B cell (primary cell): ENCODE data around the gene SGCG. TPM values are rescaled to one million over a fixed set of nuclear protein-coding genes. Genes with fewer than 3 reads are reported as not detected.

Experiments
- ATAC-seq: fragments of 200-7000 bp; cut with Tn5 transposase; one replicate; pipeline ENCODE4 v1.10.0; 2021; ENCODE audit warnings: low read depth, mild to moderate bottlenecking, moderate number of reproducible peaks, moderate library complexity
- CTCF ChIA-PET: fragments of 350-600 bp; sonication (Branson Sonifier 250); formaldehyde crosslinking; loops from one replicate; lab custom pipeline; 2021; ENCODE audit warnings: antibody characterized with exemption, inconsistent platforms; lab: Charles Lee
- POLR2A ChIA-PET: fragments of 350-600 bp; sonication (Branson Sonifier 250); formaldehyde crosslinking; loops from one replicate; lab custom pipeline; 2021; ENCODE audit warnings: antibody characterized with exemption; lab: Charles Lee
- DNase-seq: peaks from one replicate; pipeline ENCODE4 v3.0.0; 2013
- H2AFZ ChIP-seq: 2 replicates; pipeline ENCODE4 v1.6.1; 2012; ENCODE audit warnings: mild to moderate bottlenecking, low read depth, low read length; ENCODE audit not compliant: insufficient read depth, poor library complexity, severe bottlenecking
- H3K27ac ChIP-seq, 2 donors: 1 replicate in 1 of 2; 2 replicates in 1 of 2; pipeline ENCODE4 v1.5.1; 2012 to 2013; ENCODE audit warnings: low read length in 2 of 2, mild to moderate bottlenecking in 2 of 2, moderate library complexity in 1 of 2
- H3K27me3 ChIP-seq, 4 experiments: fragments of 200-600 bp in 1 of 4; sonication (generic) in 1 of 4; replicated peaks in 1 of 4; 1 replicate in 2 of 4; 2 replicates in 2 of 4; pipeline versions ENCODE4 v1.6.1 to v1.7.0; 2013 to 2016; ENCODE audit warnings: low read length in 3 of 4, mild to moderate bottlenecking in 2 of 4, mixed read lengths in 1 of 4, moderate library complexity in 1 of 4; ENCODE audit not compliant: insufficient read depth in 4 of 4, control insufficient read depth in 3 of 4; ENCODE audit errors: control extremely low read depth in 1 of 4
- H3K36me3 ChIP-seq, 2 experiments: replicated peaks in 1 of 2; 1 replicate in 1 of 2; 2 replicates in 1 of 2; pipeline versions ENCODE4 v1.6.1 to v1.7.1; 2013; ENCODE audit warnings: low read length in 1 of 2; ENCODE audit not compliant: insufficient read depth in 2 of 2, control insufficient read depth in 1 of 2; ENCODE audit errors: control extremely low read depth in 1 of 2, extremely low read depth in 1 of 2
- H3K4me1 ChIP-seq, 2 donors: fragments of 200-600 bp in 1 of 2; sonication (generic) in 1 of 2; 1 replicate in 1 of 2; 2 replicates in 1 of 2; pipeline versions ENCODE4 v1.5.1 to v1.6.1; 2013 to 2017; ENCODE audit warnings: low read length in 2 of 2; ENCODE audit not compliant: control insufficient read depth in 2 of 2, insufficient read depth in 2 of 2
- H3K4me2 ChIP-seq: replicated peaks from 2 replicates; pipeline ENCODE3; 2012; ENCODE audit warnings: mild to moderate bottlenecking, low read depth, low read length; ENCODE audit not compliant: poor library complexity, severe bottlenecking
- H3K4me3 ChIP-seq, 5 experiments: fragments of 200-600 bp in 1 of 5; sonication (generic) in 1 of 5; 1 replicate in 3 of 5; 2 replicates in 2 of 5; pipeline versions ENCODE4 v1.5.1 to v1.7.0; 2011 to 2016; ENCODE audit warnings: low read length in 4 of 5, mild to moderate bottlenecking in 4 of 5, low read depth in 2 of 5, control low read depth in 1 of 5, moderate library complexity in 1 of 5; ENCODE audit not compliant: insufficient read depth in 1 of 5; ENCODE audit errors: control extremely low read depth in 1 of 5, extremely low read depth in 1 of 5
- H3K79me2 ChIP-seq: fragments of 200-600 bp; sonication (generic); one replicate; pipeline ENCODE4 v1.6.0; 2016; ENCODE audit warnings: low read length; ENCODE audit not compliant: control insufficient read depth, insufficient read depth
- H3K9ac ChIP-seq: fragments of 200-600 bp; sonication (generic); 2 replicates; pipeline ENCODE4 v1.6.1; 2017; ENCODE audit warnings: mild to moderate bottlenecking, low read length, moderate library complexity
- H3K9me3 ChIP-seq, 3 donors: one replicate each; pipeline versions ENCODE4 v1.6.1 to v1.7.1; 2013; ENCODE audit warnings: low read length in 2 of 3; ENCODE audit not compliant: control insufficient read depth in 2 of 3, insufficient read depth in 1 of 3; ENCODE audit errors: control extremely low read depth in 1 of 3
- H4K20me1 ChIP-seq: 2 replicates; pipeline ENCODE4 v1.6.0; 2012; ENCODE audit warnings: mild to moderate bottlenecking, low read length; ENCODE audit not compliant: insufficient read depth, control insufficient read depth, poor library complexity, severe bottlenecking
- H3K27ac Mint-ChIP-seq: one replicate; pipeline ENCODE4 v1.8.0; 2021; ENCODE audit warnings: mixed read lengths
- H3K27me3 Mint-ChIP-seq: one replicate; pipeline ENCODE4 v1.8.0; 2021; ENCODE audit warnings: mixed read lengths
- H3K4me1 Mint-ChIP-seq: one replicate; pipeline ENCODE4 v1.8.0; 2021; ENCODE audit warnings: mixed read lengths
- H3K4me3 Mint-ChIP-seq: one replicate; pipeline ENCODE4 v1.8.0; 2021; ENCODE audit warnings: mixed read lengths
- H3K9me3 Mint-ChIP-seq: one replicate; pipeline ENCODE4 v1.8.0; 2022; ENCODE audit warnings: mixed read lengths; ENCODE audit not compliant: insufficient read depth
- EZH2 ChIP-seq: IDR thresholded peaks from 2 replicates; pipeline ENCODE4 v1.6.1; 2012; ENCODE audit warnings: borderline replicate concordance, low read depth, mild to moderate bottlenecking, moderate library complexity, low read length; ENCODE audit not compliant: insufficient read depth, poor library complexity, severe bottlenecking
- WGBS: methylation state at CpG from one replicate; pipeline ENCODE4 v1.1.5; 2013; ENCODE audit warnings: missing lambda C conversion rate; ENCODE audit not compliant: insufficient coverage; 5-methylcytosine and 5-hydroxymethylcytosine counted together
- intact Hi-C: fragments of 100-400 bp; cut with micrococcal nuclease; formaldehyde crosslinking; loops from one replicate; pipeline ENCODE4 v1.10.0; 2022
- polyA plus RNA-seq: library from polyadenylated mRNA; depleted of rRNA; stranded (reverse); fragments of >200 nt; gene quantifications from 2 replicates; pipeline ENCODE4 v1.2.3, GENCODE V29; 2012
- total RNA-seq, 2 donors: library from RNA; stranded (reverse); fragments of 120-200 nt in 1 of 2; gene quantifications; 1 replicate in 1 of 2; 2 replicates in 1 of 2; pipeline versions ENCODE4 v1.2.3 to v1.2.4, GENCODE V29; 2013 to 2022
- TF ChIP-seq, protein P1 (sequence below): fragments of 200-600 bp; IDR thresholded peaks from one replicate; pipeline ENCODE4 v1.8.0; 2022; ENCODE audit warnings: antibody characterized with exemption, mild to moderate bottlenecking

Gene SGCG
- total and polyA plus RNA-seq, 2 donors (not counting 1 experiment from before 2014, with no cell fraction given) = not detected

DNA sequence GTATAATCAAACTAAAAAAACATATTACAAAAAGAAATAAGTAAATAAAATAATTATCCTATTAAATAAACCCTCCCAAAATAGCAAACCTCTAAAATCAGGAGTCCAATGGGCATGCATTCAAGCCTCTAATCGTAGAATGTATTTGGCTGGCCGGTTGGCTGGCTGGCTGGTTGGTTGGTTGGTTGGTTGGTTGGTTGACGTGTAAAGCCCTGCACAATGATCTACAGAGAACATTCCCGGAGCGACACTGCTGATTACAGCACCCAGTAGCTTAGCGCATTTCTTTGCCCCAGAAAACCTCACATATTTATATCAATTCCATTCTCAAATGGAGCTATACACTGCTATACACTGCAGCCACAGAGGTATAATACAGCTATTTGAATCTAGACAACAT is 187.1 kb downstream of the SGCG start:
- H3K27me3 Mint-ChIP-seq = no peaks in the 10 kb centered on the region
- H3K4me3 Mint-ChIP-seq = no peak overlapping the region
- peaks cover 9 to 11% of the 10 kb centered on the region in 2 donors for H3K4me1 ChIP-seq
- no peak overlapping the region for H3K27ac ChIP-seq
- peaks cover 21% of the 10 kb centered on the region for H3K79me2 ChIP-seq
- no peak overlapping the region for H3K4me3 ChIP-seq
- peaks cover 20% of the 10 kb centered on the region for H4K20me1 ChIP-seq
- no peaks in the 10 kb centered on the region for H3K9me3 Mint-ChIP-seq
- peaks cover 12% of the 10 kb centered on the region for H3K4me1 Mint-ChIP-seq
- H3K36me3 ChIP-seq = peaks cover 2 to 49% of the 10 kb centered on the region in 2 experiments
- H3K27me3 ChIP-seq = no peaks in the 10 kb centered on the region
- no peak overlapping the region for H2AFZ ChIP-seq
- ATAC-seq (no peak), DNase-seq (no peak)
- H3K4me2 ChIP-seq = no peak overlapping the region
- no peak overlapping the region for H3K27ac Mint-ChIP-seq
- CTCF ChIA-PET = no interaction called here
- no peak overlapping the region for H3K9ac ChIP-seq
- POLR2A ChIA-PET = no interaction called here
- 96% methylated on average over 3 of the region's 6 CpGs for WGBS
- H3K9me3 ChIP-seq = no peaks in the 10 kb centered on the region
- TF ChIP-seq, protein P1, sequence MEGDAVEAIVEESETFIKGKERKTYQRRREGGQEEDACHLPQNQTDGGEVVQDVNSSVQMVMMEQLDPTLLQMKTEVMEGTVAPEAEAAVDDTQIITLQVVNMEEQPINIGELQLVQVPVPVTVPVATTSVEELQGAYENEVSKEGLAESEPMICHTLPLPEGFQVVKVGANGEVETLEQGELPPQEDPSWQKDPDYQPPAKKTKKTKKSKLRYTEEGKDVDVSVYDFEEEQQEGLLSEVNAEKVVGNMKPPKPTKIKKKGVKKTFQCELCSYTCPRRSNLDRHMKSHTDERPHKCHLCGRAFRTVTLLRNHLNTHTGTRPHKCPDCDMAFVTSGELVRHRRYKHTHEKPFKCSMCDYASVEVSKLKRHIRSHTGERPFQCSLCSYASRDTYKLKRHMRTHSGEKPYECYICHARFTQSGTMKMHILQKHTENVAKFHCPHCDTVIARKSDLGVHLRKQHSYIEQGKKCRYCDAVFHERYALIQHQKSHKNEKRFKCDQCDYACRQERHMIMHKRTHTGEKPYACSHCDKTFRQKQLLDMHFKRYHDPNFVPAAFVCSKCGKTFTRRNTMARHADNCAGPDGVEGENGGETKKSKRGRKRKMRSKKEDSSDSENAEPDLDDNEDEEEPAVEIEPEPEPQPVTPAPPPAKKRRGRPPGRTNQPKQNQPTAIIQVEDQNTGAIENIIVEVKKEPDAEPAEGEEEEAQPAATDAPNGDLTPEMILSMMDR = no peak
- no peak for TF ChIP-seq EZH2
- intact Hi-C loops = no loop called here

DNA sequence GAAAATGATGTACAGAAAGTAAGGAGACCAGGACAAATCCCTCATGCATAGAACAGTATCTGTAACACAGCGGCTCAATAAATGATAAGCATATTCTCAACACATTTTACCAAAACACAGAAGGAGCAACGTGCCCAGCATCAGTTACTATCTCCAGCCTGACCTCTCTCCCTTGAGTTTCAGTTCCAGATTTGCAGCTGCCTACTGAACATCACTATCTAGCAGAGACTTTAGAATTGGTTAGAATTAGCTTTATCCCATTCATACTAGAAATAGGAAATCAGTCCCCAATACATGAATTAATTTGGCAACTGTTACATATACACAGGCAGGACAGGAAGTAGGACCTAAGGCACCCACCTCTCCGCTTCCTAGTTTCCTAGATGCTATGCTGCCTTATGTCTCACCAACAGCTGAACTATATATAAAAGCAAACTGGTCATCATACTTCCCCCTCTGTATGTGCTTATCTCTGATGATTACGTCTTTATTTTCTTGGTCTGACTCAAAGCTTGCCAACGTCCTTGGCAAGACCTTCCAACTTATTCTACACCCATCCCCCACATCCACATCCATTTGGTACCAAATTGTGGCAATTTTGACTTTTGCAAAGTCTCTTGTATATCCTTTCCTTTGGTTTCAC is 191.6 kb downstream of the SGCG start:
- 41% methylated on average over 3 of the region's 5 CpGs for WGBS
- H3K4me3 Mint-ChIP-seq = peak overlapping the region; percentile 12
- Histone ChIP-seq H3K79me2 (peaks cover 21% of the 10 kb centered on the region), H3K9ac (no peak overlapping the region), H2AFZ (no peak overlapping the region), H3K9me3 (peaks cover 0 to under 1% (median 0%) of the 10 kb centered on the region in 3 donors), H3K27ac (no peak overlapping the region), H3K4me2 (peak overlapping the region; percentile 13), H3K36me3 (peaks cover 2 to 21% of the 10 kb centered on the region in 2 experiments), H3K27me3 (no peaks in the 10 kb centered on the region), H3K4me1 (peaks cover 27 to 31% of the 10 kb centered on the region in 2 donors), H3K4me3 (no peak overlapping the region), H4K20me1 (peaks cover 32% of the 10 kb centered on the region)
- TF ChIP-seq, protein P1 = no peak
- no peak for TF ChIP-seq EZH2
- ChIA-PET CTCF (interaction anchor here (0.9 to 1.8 kb wide), 2 partner anchors 10 to 36 kb away, joined by 3 to 5 read pairs; no protein-coding TSS in a partner anchor), POLR2A (no interaction called here)
- intact Hi-C loops = no loop called here
- DNase-seq (peak; percentile 35), ATAC-seq (no peak)
- no peaks in the 10 kb centered on the region for H3K27me3 Mint-ChIP-seq
- peaks cover 2% of the 10 kb centered on the region for H3K9me3 Mint-ChIP-seq
- no peak overlapping the region for H3K27ac Mint-ChIP-seq
- peaks cover 35% of the 10 kb centered on the region for H3K4me1 Mint-ChIP-seq
